ENCODE data around the gene PRLR. TPM values are rescaled to one million over a fixed set of nuclear protein-coding genes. Genes with fewer than 3 reads are reported as not detected.

PRLR gene
- polyA plus RNA-seq, 3 donors: 27.5 to 56.4 (median 49.0) TPM

GRCh38 chr5:35089334-35090314 lies 140.7 kb downstream of the PRLR start:
- peak; percentile 49 for DNase-seq

- peak; percentile 26 for DNase-seq
Observed at GRCh38 chr5:35087991-35088390, 142.3 kb downstream of the PRLR start.

GRCh38 chr5:35083150-35083549 lies 147.1 kb downstream of the PRLR start:
- DNase-seq: no peak

GRCh38 chr5:35082530-35082929 lies 147.8 kb downstream of the PRLR start:
- DNase-seq: no peak

- no peak for DNase-seq
Observed at GRCh38 chr5:35081134-35081533, 149.2 kb downstream of the PRLR start.

GRCh38 chr5:35073160-35073559 lies 157.1 kb downstream of the PRLR start:
- DNase-seq: no peak

- no peak for DNase-seq
Observed at GRCh38 chr5:35069188-35069587, 161.1 kb downstream of the PRLR start.

GRCh38 chr5:35067985-35068384 lies 162.3 kb downstream of the PRLR start:
- DNase-seq: no peak

GRCh38 chr5:35066260-35066795 lies 164.0 kb downstream of the PRLR start:
- DNase-seq: no peak

- DNase-seq: no peak
Observed at GRCh38 chr5:35063414-35063813, 166.9 kb downstream of the PRLR start.

GRCh38 chr5:35061211-35061770 lies 169.0 kb downstream of the PRLR start:
- DNase-seq: no peak

GRCh38 chr5:35060236-35060635 lies 170.1 kb downstream of the PRLR start:
- DNase-seq: no peak

GRCh38 chr5:35059251-35059650 lies 171.0 kb downstream of the PRLR start:
- no peak for DNase-seq

GRCh38 chr5:35058374-35058788 lies 171.9 kb downstream of the PRLR start:
- no peak for DNase-seq

- no peak for DNase-seq
Observed at GRCh38 chr5:35056686-35057085, 173.6 kb downstream of the PRLR start.

GRCh38 chr5:35052838-35053237 lies 177.4 kb downstream of the PRLR start:
- no peak for DNase-seq

GRCh38 chr5:35050541-35051126 lies 179.7 kb downstream of the PRLR start:
- DNase-seq: no peak

- DNase-seq: no peak
Observed at GRCh38 chr5:35048910-35049309, 181.4 kb downstream of the PRLR start.

- no peak for DNase-seq
Observed at GRCh38 chr5:35047785-35048404, 182.4 kb downstream of the PRLR start, which contains the start of gene AGXT2. Gene AGXT2 (minus strand): TSS chr5:35047949. CDS start chr5:35047892, 57 bp downstream.

- DNase-seq: no peak
Observed at GRCh38 chr5:35046774-35047173, 183.5 kb downstream of the PRLR start.

- DNase-seq: no peak
Observed at GRCh38 chr5:35045280-35045679, 185.0 kb downstream of the PRLR start.

- DNase-seq: no peak
Observed at GRCh38 chr5:35044649-35045048, 185.6 kb downstream of the PRLR start.
